Endometrial microvascular endothelial cells (primary cell): ENCODE measurements around the gene DESI1. TPM values are rescaled to one million over a fixed set of nuclear protein-coding genes. Genes with fewer than 3 reads are reported as not detected.
"Not testable (repeated sequence)": the region's sequence is repeated elsewhere in the genome, so short reads cannot be mapped to it uniquely, and the experiment has no call there.

Experiments
- in situ Hi-C: cut with HindIII; loops from 2 replicates; pipeline ENCODE4 v1.10.0; 2017; ENCODE audit warnings: low sequenced_read_pairs, low pct_unique_long_range_greater_than_20kb; ENCODE audit errors: inconsistent ontology term
- total RNA-seq: library from RNA; depleted of rRNA; stranded (reverse); fragments of >200 nt; gene quantifications from one replicate; pipeline ENCODE4 v1.2.3, GENCODE V29; 2015; ENCODE audit errors: inconsistent ontology term

DESI1 gene
- total RNA-seq, 1 donor from 2014 or later, result 52.3 TPM

GRCh38 chr22:41638124-41638523 lies 17.3 kb upstream of the DESI1 start:
- in situ Hi-C loops, result no loop called here

GRCh38 chr22:41637623-41638022 lies 16.8 kb upstream of the DESI1 start:
- in situ Hi-C loops, result not testable (repeated sequence)

GRCh38 chr22:41636467-41636866 lies 15.6 kb upstream of the DESI1 start:
- in situ Hi-C loops, result no loop called here

GRCh38 chr22:41634610-41635009 lies 13.8 kb upstream of the DESI1 start:
- in situ Hi-C loops, result not testable (repeated sequence)

DNA sequence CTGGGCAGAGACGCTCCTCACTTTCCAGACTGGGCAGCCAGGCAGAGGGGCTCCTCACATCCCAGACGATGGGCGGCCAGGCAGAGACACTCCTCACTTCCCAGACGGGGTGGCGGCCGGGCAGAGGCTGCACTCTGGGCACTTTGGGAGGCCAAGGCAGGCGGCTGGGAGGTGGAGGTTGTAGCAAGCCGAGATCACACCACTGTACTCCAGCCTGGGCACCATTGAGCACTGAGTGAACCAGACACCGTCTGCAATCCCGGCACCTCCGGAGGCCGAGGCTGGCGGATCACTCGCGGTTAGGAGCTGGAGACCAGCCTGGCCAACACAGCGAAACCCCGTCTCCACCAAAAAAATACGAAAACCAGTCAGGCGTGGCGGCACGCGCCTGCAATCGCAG lies 10.8 kb upstream of the DESI1 start:
- in situ Hi-C loops, result not testable (repeated sequence)

- in situ Hi-C loops, result not testable (repeated sequence)
Observed at GRCh38 chr22:41631115-41631514, 10.3 kb upstream of the DESI1 start.

GRCh38 chr22:41625577-41625976 lies 4.7 kb upstream of the DESI1 start:
- in situ Hi-C loops, result no loop called here

DNA sequence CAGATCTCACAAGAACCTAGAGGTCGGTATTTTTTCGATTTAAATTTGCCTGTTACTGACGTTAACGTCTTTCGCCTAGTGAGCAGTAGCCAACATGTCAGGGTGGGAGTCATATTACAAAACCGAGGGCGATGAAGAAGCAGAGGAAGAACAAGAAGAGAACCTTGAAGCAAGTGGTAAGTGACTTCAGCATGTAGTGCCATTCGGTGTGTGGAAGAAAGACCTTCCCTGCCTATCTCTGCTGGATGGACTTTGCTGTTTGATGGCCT lies 1.0 kb upstream of the DESI1 start:
- in situ Hi-C loops, result no loop called here

DNA sequence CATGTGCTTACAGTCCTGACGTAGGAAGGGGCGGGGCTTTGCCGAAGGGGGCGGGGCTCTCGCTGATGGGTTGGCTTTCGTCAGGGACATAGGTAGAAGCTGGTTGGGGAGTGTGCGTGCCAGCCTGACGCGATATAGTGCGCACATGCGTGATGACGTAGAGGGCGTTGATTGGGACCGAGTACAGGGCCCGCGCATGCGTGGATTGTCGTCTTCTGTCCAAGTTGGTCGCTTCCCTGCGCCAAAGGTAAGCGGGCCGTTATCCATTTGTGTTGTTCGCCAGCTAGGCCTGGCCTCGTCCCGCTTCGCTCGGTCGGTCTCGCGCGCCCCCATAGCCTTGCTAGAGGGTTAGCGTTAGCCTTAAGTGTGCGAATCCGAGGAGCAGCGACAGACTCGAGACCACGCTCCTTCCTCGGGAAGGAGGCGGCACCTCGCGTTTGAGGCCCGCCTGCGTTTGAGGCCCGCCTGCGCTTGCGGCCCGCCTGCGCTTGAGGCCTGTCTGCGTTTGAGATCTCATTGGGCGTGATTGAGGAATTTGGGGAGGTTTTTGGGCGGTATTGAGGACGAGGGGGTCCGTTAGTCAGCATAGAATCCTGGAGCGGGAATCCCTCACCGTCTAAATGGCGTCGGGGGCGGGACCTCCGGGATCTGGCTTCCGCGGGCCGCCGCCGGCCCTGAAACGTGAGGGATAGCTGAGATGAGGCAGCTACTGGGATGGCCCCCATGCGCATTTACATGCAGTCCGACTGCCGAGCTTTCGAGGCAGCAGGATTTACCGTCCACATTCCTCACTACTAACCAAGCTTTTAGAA lies 462 bp upstream of the DESI1 start, which contains the start of gene XRCC6:
XRCC6 (plus strand) TSS at position 197 of the 812 bp plus-strand sequence. CDS start 710 bp downstream, outside the sequence.
- in situ Hi-C loops, result no loop called here

- in situ Hi-C loops, result no loop called here
Observed at GRCh38 chr22:41619979-41620588, 759 bp downstream of the DESI1 start.

DNA sequence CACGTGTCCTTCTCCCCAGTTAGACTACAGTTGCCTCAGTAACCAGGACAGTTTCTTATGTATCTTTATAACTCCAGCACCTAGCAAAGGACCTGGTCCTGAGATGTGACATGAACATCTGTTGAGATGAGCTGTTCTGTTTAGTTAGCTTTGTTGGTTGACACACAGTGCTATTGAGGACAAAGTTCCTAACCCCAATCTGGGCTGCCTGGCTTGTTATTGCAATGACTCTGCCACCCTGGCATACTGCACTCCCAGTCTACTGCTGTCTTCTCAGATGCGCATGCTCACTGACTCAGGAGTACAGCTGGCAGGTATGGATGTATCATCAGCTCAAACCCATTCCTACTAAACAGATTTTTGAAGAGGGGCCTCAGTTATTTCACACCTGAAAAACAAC lies 7.4 kb downstream of the DESI1 start:
- in situ Hi-C loops, result no loop called here

GRCh38 chr22:41612603-41613306 lies 8.1 kb downstream of the DESI1 start:
- in situ Hi-C loops, result no loop called here

GRCh38 chr22:41608386-41608785 lies 12.5 kb downstream of the DESI1 start:
- in situ Hi-C loops, result no loop called here

- in situ Hi-C loops, result no loop called here
Observed at GRCh38 chr22:41603873-41604332, 16.9 kb downstream of the DESI1 start.

DNA sequence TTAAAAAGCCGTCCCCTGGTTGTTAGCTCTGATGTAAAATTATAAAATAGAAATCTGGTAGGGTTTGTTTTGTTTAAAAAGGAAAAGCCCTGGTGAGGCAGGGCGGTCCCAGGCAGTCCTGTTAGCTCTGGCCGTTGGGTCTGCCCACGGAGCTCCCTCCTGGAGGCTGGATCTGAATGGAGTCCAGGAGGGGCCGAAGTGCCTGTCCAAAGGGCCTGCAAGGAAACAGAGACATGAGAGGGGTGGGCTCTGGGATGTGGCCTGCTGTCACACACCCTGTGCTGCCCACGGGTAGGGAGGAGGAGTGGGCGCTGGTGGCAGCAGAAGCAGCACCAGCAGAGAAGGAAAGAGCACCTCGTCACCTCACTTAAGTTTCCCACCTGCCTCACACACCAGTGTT lies 19.9 kb downstream of the DESI1 start:
- in situ Hi-C loops, result no loop called here

DNA sequence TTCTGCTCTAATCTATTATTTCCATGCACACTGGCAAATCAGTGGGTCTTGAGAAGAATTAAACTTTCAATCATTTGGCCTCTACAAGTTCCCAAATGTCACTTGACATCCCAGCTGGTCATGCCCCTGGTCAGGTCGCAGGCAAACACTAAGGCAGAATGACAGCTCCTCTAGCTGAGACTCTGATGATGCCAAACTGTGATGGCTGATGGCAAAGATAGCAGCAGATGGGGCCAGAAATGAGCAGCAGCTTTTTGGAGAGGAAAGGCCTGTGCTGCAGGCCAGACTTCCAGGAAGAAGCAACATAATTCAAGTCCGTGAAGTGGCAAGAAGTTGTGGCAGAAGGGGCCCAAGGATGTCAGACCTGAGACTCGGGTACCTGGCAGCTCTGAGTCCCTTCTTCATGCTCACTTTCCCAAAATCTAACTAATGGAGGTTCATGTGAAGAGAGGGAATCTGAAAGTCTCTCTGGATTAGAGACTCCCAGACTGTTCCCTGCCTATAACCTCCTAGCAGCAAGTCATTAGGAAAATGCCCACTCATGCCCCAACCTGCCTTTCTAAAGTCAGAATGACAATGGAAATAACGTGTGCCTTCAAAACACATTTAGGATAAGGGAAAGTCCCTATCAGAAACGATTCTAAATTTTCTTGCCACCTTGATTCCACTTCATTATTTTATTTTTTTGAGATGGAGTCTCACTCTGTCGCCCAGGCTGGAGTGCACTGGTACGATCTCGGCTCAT lies 21.8 kb downstream of the DESI1 start:
- in situ Hi-C loops, result no loop called here

GRCh38 chr22:41598081-41598480 lies 22.8 kb downstream of the DESI1 start:
- in situ Hi-C loops, result no loop called here

DNA sequence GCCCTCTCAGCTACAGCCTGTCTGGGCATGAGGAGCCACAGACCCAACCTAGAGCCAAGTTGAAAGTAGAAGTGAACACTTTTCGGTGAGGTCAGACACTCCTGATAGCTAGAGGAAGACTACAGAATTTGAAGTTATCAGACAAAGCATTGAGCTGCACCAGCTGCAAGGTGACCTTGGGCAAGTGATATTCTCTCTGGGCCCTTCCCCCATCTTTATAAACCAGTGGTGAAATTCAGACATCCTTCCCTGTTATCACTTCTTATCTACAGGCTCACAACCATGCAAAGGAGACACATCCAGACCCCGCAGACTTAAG lies 23.2 kb downstream of the DESI1 start:
- in situ Hi-C loops, result no loop called here

- in situ Hi-C loops, result no loop called here
Observed at GRCh38 chr22:41596776-41597634, 23.8 kb downstream of the DESI1 start.
